HepG2 (cell line): ENCODE measurements around the gene APLF. TPM values are rescaled to one million over a fixed set of nuclear protein-coding genes. Genes with fewer than 3 reads are reported as not detected.

Source experiments
- ATAC-seq: fragments of 200-7000 bp; cut with Tn5 transposase; 3 replicates; pipeline ENCODE4 v1.9.1; 2020; ENCODE audit warnings: mild to moderate bottlenecking, moderate library complexity
- BruUV-seq: library from RNA; stranded (reverse); fragments of 400-500 nt; replicated peaks from 2 replicates; lab custom pipeline; 2021; lab: Mats Ljungman, UMichigan
- CTCF ChIA-PET: fragments of 300-600 bp; formaldehyde crosslinking; extraction: SDS; loops from one replicate; lab custom pipeline; 2021; ENCODE audit warnings: low total read pairs, inconsistent platforms, low intra/inter-chr PET ratio; lab: Yijun Ruan, JAX
- POLR2A ChIA-PET: fragments of 350-600 bp; sonication (Branson Sonifier 250); formaldehyde crosslinking; loops from one replicate; lab custom pipeline; 2020; ENCODE audit warnings: antibody characterized with exemption, inconsistent platforms; lab: Yijun Ruan, JAX
- DNase-seq: peaks from one replicate; pipeline ENCODE4 v3.0.0-alpha.2; 2015; ENCODE audit warnings: low spot score
- FAIRE-seq: peaks from 3 replicates; lab custom pipeline; 2011; peaks lifted over from hg19 to GRCh38; lab: Jason Lieb, UNC
- H2AFZ ChIP-seq: one replicate; pipeline ENCODE4 v1.6.1; 2011; ENCODE audit warnings: low read length, inconsistent platforms
- H3K27ac ChIP-seq: fragments of 300-600 bp; 3 replicates; pipeline ENCODE4 v1.8.0; 2011; ENCODE audit warnings: mixed run types, mild to moderate bottlenecking, mixed read lengths, low read length, inconsistent platforms; ENCODE audit not compliant: insufficient read depth; ENCODE audit errors: extremely low read length
- H3K27me3 ChIP-seq, 2 experiments: fragments of 200-600 bp in 1 of 2; 2 replicates in 1 of 2; 3 replicates in 1 of 2; pipeline versions ENCODE4 v1.6.0 to v1.8.0; 2011; ENCODE audit warnings: low read length in 2 of 2, mild to moderate bottlenecking in 2 of 2, moderate library complexity in 2 of 2, inconsistent platforms in 1 of 2; ENCODE audit not compliant: insufficient read depth in 2 of 2, control insufficient read depth in 1 of 2
- H3K36me3 ChIP-seq, 2 experiments: fragments of 200-600 bp in 1 of 2; replicated peaks in 1 of 2; 2 replicates in 1 of 2; 3 replicates in 1 of 2; pipeline versions ENCODE4 v1.5.1 to v1.8.0; 2011; ENCODE audit warnings: low read length in 2 of 2, inconsistent platforms in 1 of 2; ENCODE audit not compliant: insufficient read depth in 2 of 2, control insufficient read depth in 1 of 2
- H3K4me1 ChIP-seq: 2 replicates; pipeline ENCODE4 v1.5.1; 2012; ENCODE audit warnings: low read length, inconsistent platforms; ENCODE audit not compliant: insufficient read depth
- H3K4me2 ChIP-seq: 2 replicates; pipeline ENCODE4 v1.6.0; 2011; ENCODE audit warnings: low read depth, low read length, inconsistent platforms
- H3K4me3 ChIP-seq, 3 experiments: fragments of 200-600 bp in 1 of 3; sonication (generic), shearing (Covaris generic) in 1 of 3; replicated peaks in 1 of 3; 2 replicates each; pipeline ENCODE4 v1.5.1; 2011 to 2016; ENCODE audit warnings: low read length in 3 of 3, inconsistent platforms in 2 of 3, low read depth in 2 of 3, mild to moderate bottlenecking in 2 of 3, control low read depth in 1 of 3, mixed read lengths in 1 of 3; ENCODE audit not compliant: insufficient read depth in 1 of 3
- H3K79me2 ChIP-seq: one replicate; pipeline ENCODE4 v1.6.1; 2011; ENCODE audit warnings: low read length, inconsistent platforms; ENCODE audit not compliant: insufficient read depth
- H3K9ac ChIP-seq: 2 replicates; pipeline ENCODE4 v1.6.0; 2011; ENCODE audit warnings: mild to moderate bottlenecking, low read depth, low read length, inconsistent platforms; ENCODE audit not compliant: insufficient read depth
- H3K9me3 ChIP-seq: 2 replicates; pipeline ENCODE4 v1.5.1; 2012; ENCODE audit warnings: mild to moderate bottlenecking, low read length
- H4K20me1 ChIP-seq: 2 replicates; pipeline ENCODE4 v1.6.0; 2011; ENCODE audit warnings: inconsistent platforms, mild to moderate bottlenecking, low read length, moderate library complexity; ENCODE audit not compliant: insufficient read depth
- ATF7-NPFF ChIP-seq: sonication (generic); formaldehyde crosslinking; IDR thresholded peaks from 2 replicates; pipeline ENCODE4 v1.8.1; 2023; ENCODE audit warnings: mild to moderate bottlenecking, low read depth, missing genetic modification reagents, moderate library complexity
- CBFB ChIP-seq: sonication (generic); formaldehyde crosslinking; IDR thresholded peaks from 2 replicates; pipeline ENCODE4 v1.4.0; 2020; ENCODE audit warnings: missing genetic modification reagents
- KDM4B ChIP-seq: sonication (generic); formaldehyde crosslinking; IDR thresholded peaks from 2 replicates; pipeline ENCODE4 v1.4.0; 2020; ENCODE audit warnings: missing genetic modification reagents
- KLF12 ChIP-seq: sonication (generic); formaldehyde crosslinking; IDR thresholded peaks from 2 replicates; pipeline ENCODE4 v1.4.0; 2020; ENCODE audit warnings: missing genetic modification reagents, borderline replicate concordance
- KMT2B ChIP-seq: IDR thresholded peaks from 2 replicates; pipeline ENCODE4 v1.6.1; 2016; ENCODE audit warnings: missing genetic modification reagents, missing compliant biosample characterization
- MIER2 ChIP-seq: IDR thresholded peaks from 2 replicates; pipeline ENCODE4 v1.6.1; 2016; ENCODE audit warnings: missing biosample characterization, missing genetic modification reagents
- MYNN ChIP-seq: sonication (generic); formaldehyde crosslinking; IDR thresholded peaks from 2 replicates; pipeline ENCODE4 v1.4.0; 2020; ENCODE audit warnings: mild to moderate bottlenecking, low read depth, missing genetic modification reagents
- SATB2 ChIP-seq: sonication (generic); formaldehyde crosslinking; IDR thresholded peaks from 2 replicates; pipeline ENCODE4 v1.5.0; 2020; ENCODE audit warnings: missing genetic modification reagents
- THRA ChIP-seq: sonication (generic); formaldehyde crosslinking; IDR thresholded peaks from 2 replicates; pipeline ENCODE4 v1.4.0; 2020; ENCODE audit warnings: missing genetic modification reagents, borderline replicate concordance
- ZBTB3 ChIP-seq: sonication (generic); formaldehyde crosslinking; IDR thresholded peaks from 2 replicates; pipeline ENCODE4 v1.4.0; 2020; ENCODE audit warnings: low read depth, mild to moderate bottlenecking, moderate library complexity, missing genetic modification reagents, borderline replicate concordance
- ZMYM3 ChIP-seq: sonication (generic); formaldehyde crosslinking; IDR thresholded peaks from 2 replicates; pipeline ENCODE4 v1.5.1; 2020; ENCODE audit warnings: mild to moderate bottlenecking, missing genetic modification reagents
- ZNF20 ChIP-seq: sonication (generic); formaldehyde crosslinking; IDR thresholded peaks from 2 replicates; pipeline ENCODE4 v1.4.0; 2020; ENCODE audit warnings: mild to moderate bottlenecking, moderate library complexity, missing genetic modification reagents
- ZNF598 ChIP-seq: sonication (generic); formaldehyde crosslinking; IDR thresholded peaks from 2 replicates; pipeline ENCODE4 v1.5.1; 2020; ENCODE audit warnings: mild to moderate bottlenecking, missing genetic modification reagents, borderline replicate concordance
- ZNF703 ChIP-seq: sonication (generic); formaldehyde crosslinking; IDR thresholded peaks from 2 replicates; pipeline ENCODE4 v1.5.1; 2020; ENCODE audit warnings: missing genetic modification reagents, mild to moderate bottlenecking, moderate library complexity, borderline replicate concordance
- ZNF782 ChIP-seq: sonication (generic); formaldehyde crosslinking; IDR thresholded peaks from 2 replicates; pipeline ENCODE4 v1.4.0; 2020; ENCODE audit warnings: missing genetic modification reagents, mild to moderate bottlenecking, borderline replicate concordance
- ZXDC ChIP-seq: sonication (generic); formaldehyde crosslinking; IDR thresholded peaks from 2 replicates; pipeline ENCODE4 v1.5.0; 2020; ENCODE audit warnings: mild to moderate bottlenecking, missing genetic modification reagents
- WGBS: methylation state at CpG from one replicate; pipeline ENCODE4 v1.1.6; 2017; ENCODE audit warnings: low lambda C conversion rate; 5-methylcytosine and 5-hydroxymethylcytosine counted together
- in situ Hi-C: cut with HindIII; loops from 2 replicates; pipeline ENCODE4 v1.10.0; 2017; ENCODE audit warnings: low pct_unique_long_range_greater_than_20kb; ENCODE audit not compliant: extremely low pct_ligation_motif_present
- intact Hi-C: fragments of 100-400 bp; cut with micrococcal nuclease; formaldehyde crosslinking; loops from one replicate; pipeline ENCODE4 v1.10.0; 2022; ENCODE audit not compliant: unreplicated experiment
- polyA plus RNA-seq, 8 experiments: library from polyadenylated mRNA; depleted of rRNA in 3 of 8; stranded (reverse) in 7 of 8; unstranded in 1 of 8; fragments of >200 nt; fragmentation: Illumina TruSeq in 4 of 8; extraction: Trizol in 4 of 8; gene quantifications; 2 replicates each; pipeline versions ENCODE4 v1.2.1 to v1.2.3, GENCODE V29; 2011 to 2016; ENCODE audit warnings: low read depth in 4 of 8, missing spikeins in 1 of 8, mixed read lengths in 1 of 8; ENCODE audit not compliant: insufficient read depth in 1 of 8
- total RNA-seq, 5 experiments: library from RNA; depleted of rRNA; stranded (reverse); fragments of >200 nt; fragmentation: Illumina TruSeq; extraction: Trizol; gene quantifications; 2 replicates each; pipeline ENCODE4 v1.2.3, GENCODE V29; 2016; ENCODE audit warnings: low read depth in 1 of 5

APLF gene
- total and polyA plus RNA-seq, 2 of the 13 experiments (the other 11 are each of a cell fraction or from before 2014, with no cell fraction given), result 0.45 to 2.2 TPM

DNA sequence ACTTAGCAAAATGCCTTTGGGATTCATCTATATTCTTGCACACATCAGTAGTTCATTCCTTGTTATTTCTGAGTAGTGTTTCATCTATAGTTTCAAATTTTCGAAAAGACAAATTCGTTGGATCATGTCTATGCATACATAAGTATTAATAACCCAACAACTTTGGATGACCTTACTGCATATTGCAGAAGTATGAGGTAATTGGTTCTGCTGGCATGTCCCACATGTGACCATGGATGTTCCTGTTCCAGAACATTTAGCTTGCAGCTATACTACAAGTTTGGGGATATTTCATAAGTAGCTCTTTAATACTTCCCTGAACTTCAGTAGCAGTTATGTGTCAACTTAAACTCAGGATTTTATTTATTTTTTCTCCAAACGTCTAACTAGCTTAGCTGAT, 44.9 kb downstream of the APLF start (continued):
- TF ChIP-seq ZXDC (no peak), KDM4B (CRISPR knock-in tag) (no peak), ZMYM3 (no peak), KLF12 (no peak), MYNN (no peak), MIER2 (CRISPR knock-in tag) (no peak)

DNA sequence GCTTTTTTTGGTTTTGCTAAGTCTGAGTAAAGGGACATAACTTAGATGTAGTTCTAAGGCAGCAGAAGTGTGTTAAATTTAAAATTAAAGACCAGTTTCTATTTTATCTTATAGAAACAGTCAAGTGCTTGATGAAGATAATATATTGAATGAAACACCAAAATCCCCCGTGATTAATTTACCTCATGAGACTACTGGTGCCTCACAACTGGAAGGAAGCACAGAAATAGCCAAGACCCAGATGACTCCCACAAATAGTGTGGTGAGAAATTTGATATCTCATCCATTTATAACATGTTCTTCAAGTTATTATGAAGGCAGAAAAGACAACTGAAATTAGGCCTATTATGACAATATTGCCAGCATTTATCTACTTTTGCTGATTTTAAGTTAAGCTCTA, 45.6 kb downstream of the APLF start:
- POLR2A ChIA-PET, result no interaction called here
- Histone ChIP-seq H3K27me3 (no peaks in the 10 kb centered on the region), H3K9me3 (no peaks in the 10 kb centered on the region), H3K4me1 (no peaks in the 10 kb centered on the region), H3K36me3 (no peaks in the 10 kb centered on the region), H3K4me2 (no peak overlapping the region), H4K20me1 (no peaks in the 10 kb centered on the region), H3K9ac (no peak overlapping the region), H3K79me2 (no peaks in the 10 kb centered on the region), H3K4me3 (no peak overlapping the region), H2AFZ (no peak overlapping the region), H3K27ac (no peak overlapping the region)
- TF ChIP-seq ZNF20 (CRISPR knock-in tag) (no peak), ATF7-NPFF (CRISPR knock-in tag) (no peak), ZNF598 (CRISPR knock-in tag) (no peak), CBFB (CRISPR knock-in tag) (no peak), ZNF782 (CRISPR knock-in tag) (no peak), SATB2 (CRISPR knock-in tag) (no peak), ZBTB3 (CRISPR knock-in tag) (no peak), ZNF703 (no peak), THRA (CRISPR knock-in tag) (no peak), KMT2B (no peak)
- intact Hi-C loops, result no loop called here
- ATAC-seq (no peak), FAIRE-seq (no peak), DNase-seq (no peak)
- no TSS peak for BruUV-seq
- in situ Hi-C loops, result no loop called here
- 3% methylated on average over 1 of the region's 1 CpG for WGBS
- CTCF ChIA-PET, result no interaction called here
